Measurements from ENCODE around the gene MYO10.

Gene MYO10

GRCh38 chr5:16806711-16807546, 129.2 kb downstream of the MYO10 start:
- in situ Hi-C loops (cut with MboI; ENCODE audit: low pct_unique_long_range_greater_than_20kb, low sequenced_read_pairs) = no loop called here
- peak; percentile 4 for DNase-seq

DNA sequence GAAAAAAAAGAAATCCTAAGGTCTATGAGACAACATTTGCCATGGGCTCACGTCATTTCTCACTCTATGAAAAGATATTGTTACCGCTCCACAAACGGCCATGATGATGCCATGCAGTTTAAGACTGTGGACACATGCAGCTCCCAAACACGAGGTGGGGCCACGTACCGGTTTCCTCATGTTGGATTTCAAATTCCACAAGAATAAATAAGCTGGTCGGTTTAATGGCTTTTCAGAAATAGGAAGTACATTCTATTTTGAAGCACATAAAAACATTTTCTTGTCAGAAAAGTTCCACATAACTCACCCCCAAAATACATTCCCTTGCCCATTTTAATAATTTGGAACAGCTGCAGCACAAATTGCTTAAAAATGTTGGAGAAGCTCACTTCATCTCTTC, 130.6 kb downstream of the MYO10 start:
- in situ Hi-C loops (cut with MboI; ENCODE audit: low pct_unique_long_range_greater_than_20kb, low sequenced_read_pairs) = no loop called here

DNA sequence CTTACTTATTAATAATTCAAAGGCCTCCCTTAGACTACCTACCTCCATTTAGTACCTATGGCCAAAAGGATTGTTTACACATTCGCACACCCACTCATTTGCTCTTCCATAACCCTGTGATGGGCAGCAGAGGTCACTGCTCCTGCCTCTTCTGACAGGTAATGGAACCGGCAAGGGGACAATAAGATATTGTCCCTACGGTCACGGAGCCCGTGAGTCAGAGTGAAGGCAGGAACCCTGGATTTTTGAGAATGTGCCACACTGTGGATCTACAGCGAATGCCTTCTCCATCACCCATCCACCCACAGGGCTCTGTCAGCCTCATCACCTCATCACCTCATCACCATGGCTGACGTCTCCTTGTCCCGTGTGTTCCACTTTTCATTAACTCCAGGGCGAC, 132.3 kb downstream of the MYO10 start:
- DNase-seq = no peak
- in situ Hi-C loops (cut with MboI; ENCODE audit: low pct_unique_long_range_greater_than_20kb, low sequenced_read_pairs) = no loop called here

More for the DNA sequence above, 130.6 kb downstream of the MYO10 start:
- no peak for DNase-seq

GRCh38 chr5:16800477-16800876, 135.6 kb downstream of the MYO10 start:
- in situ Hi-C loops (cut with MboI; ENCODE audit: low pct_unique_long_range_greater_than_20kb, low sequenced_read_pairs) = no loop called here
- no peak for DNase-seq

GRCh38 chr5:16799796-16800195, 136.3 kb downstream of the MYO10 start:
- in situ Hi-C loops (cut with MboI; ENCODE audit: low pct_unique_long_range_greater_than_20kb, low sequenced_read_pairs) = loop anchor here (25.0 kb wide), 1 partner anchor 388 kb away; no protein-coding TSS in a partner anchor
- DNase-seq = no peak

- DNase-seq = no peak
- in situ Hi-C loops (cut with MboI; ENCODE audit: low pct_unique_long_range_greater_than_20kb, low sequenced_read_pairs) = loop anchor here (25.0 kb wide), 1 partner anchor 389 kb away; no protein-coding TSS in a partner anchor
These were observed 138.1 kb downstream of the MYO10 start for GRCh38 chr5:16797951-16798350.

GRCh38 chr5:16794269-16794913, 141.7 kb downstream of the MYO10 start:
- in situ Hi-C loops (cut with MboI; ENCODE audit: low pct_unique_long_range_greater_than_20kb, low sequenced_read_pairs) = loop anchor here (25.0 kb wide), 1 partner anchor 393 kb away; no protein-coding TSS in a partner anchor
- DNase-seq = no peak

GRCh38 chr5:16792598-16793275, 143.4 kb downstream of the MYO10 start:
- in situ Hi-C loops (cut with MboI; ENCODE audit: low pct_unique_long_range_greater_than_20kb, low sequenced_read_pairs) = loop anchor here (25.0 kb wide), 1 partner anchor 395 kb away; no protein-coding TSS in a partner anchor
- DNase-seq = no peak

- in situ Hi-C loops (cut with MboI; ENCODE audit: low pct_unique_long_range_greater_than_20kb, low sequenced_read_pairs) = loop anchor here (25.0 kb wide), 1 partner anchor 395 kb away; no protein-coding TSS in a partner anchor
- no peak for DNase-seq
These were observed 144.0 kb downstream of the MYO10 start for GRCh38 chr5:16791904-16792597.

GRCh38 chr5:16791036-16791705, 144.9 kb downstream of the MYO10 start:
- peak; percentile 64 for DNase-seq
- in situ Hi-C loops (cut with MboI; ENCODE audit: low pct_unique_long_range_greater_than_20kb, low sequenced_read_pairs) = loop anchor here (25.0 kb wide), 1 partner anchor 396 kb away; no protein-coding TSS in a partner anchor

DNA sequence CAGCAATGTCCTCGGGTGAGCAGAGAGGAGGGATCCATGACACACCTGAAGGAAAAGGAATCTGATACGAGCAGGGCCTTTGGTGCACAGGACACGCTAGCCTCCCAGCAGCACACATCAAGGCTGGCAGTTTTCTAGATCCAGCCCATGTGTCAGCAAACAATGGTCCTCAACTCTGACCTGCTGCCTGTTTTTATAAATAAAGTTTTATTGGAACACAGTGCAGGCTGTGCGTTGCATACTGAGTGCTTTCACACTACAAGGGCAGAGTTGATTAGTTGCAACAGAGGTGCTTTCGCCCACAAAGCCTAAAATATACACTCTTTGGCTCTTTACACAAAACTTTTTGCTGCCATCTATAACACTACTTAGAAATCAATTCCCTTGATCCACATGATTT, 147.1 kb downstream of the MYO10 start:
- in situ Hi-C loops (cut with MboI; ENCODE audit: low pct_unique_long_range_greater_than_20kb, low sequenced_read_pairs) = loop anchor here (25.0 kb wide), 1 partner anchor 398 kb away; no protein-coding TSS in a partner anchor
- DNase-seq = no peak

DNA sequence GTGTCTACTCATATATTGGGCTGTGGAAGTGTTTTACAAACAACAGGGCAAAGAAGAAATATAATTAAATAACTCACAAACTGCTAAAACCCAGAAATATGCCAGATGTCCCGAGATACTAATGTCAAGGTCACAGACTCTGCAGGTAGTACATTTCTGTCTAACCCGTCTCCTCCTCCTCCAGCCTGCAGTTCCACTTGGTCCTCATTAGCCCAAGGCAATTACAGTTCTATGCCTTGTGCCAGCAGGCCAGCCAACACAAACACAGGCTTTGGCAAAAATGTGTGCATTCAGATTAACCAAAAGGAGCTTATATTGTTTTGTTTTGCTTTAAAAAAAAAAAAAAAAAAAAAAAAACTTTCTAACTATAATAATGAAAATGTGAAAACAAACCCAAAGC, 148.8 kb downstream of the MYO10 start:
- no peak for DNase-seq
- in situ Hi-C loops (cut with MboI; ENCODE audit: low pct_unique_long_range_greater_than_20kb, low sequenced_read_pairs) = loop anchor here (25.0 kb wide), 1 partner anchor 400 kb away; no protein-coding TSS in a partner anchor

DNA sequence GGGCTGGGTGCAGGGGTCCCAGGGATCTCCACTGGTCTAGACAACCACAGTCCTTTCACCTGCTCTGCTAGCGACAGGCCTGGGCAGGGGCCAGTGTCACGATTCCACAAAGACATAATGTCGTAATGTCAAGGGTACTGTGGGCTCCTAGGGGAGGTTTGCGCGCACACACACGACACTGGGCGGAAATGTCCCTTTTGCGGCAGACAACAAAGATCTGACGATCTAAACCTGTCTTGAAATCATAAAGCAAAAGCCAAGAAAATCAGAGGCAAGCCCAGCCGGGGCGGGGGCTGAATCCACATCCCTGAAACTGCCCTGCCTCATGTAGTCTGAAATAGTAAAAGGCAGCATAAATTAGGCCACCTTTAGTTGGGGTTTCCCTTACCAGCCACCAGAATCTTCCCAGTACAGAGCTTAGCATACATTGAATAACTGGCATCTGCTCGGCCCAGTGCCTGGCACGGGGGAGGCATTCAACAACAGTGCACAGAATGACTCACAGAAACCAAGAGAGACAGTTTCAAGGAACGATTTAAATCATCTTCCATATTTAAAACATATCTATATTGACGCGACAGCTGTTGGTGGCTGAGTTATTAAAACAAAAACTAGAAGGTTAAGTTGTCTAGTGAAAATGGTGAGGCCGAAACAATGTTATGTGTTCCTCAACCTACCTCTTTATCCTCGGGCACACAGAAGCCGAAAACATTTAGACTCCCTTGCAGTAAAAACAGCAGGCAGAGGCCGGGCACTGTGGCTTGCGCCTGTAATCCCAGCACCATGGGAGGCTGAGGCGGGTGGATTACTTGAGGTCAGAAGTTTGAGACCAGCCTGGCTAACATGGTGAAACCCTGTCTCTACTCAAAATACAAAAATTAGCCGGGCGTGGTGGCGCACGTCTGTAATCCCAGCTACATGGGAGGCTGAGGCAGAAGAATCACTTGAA, 151.0 kb downstream of the MYO10 start:
- in situ Hi-C loops (cut with MboI; ENCODE audit: low pct_unique_long_range_greater_than_20kb, low sequenced_read_pairs) = loop anchor here (25.0 kb wide), 1 partner anchor 402 kb away; no protein-coding TSS in a partner anchor
- DNase-seq = no peak

DNA sequence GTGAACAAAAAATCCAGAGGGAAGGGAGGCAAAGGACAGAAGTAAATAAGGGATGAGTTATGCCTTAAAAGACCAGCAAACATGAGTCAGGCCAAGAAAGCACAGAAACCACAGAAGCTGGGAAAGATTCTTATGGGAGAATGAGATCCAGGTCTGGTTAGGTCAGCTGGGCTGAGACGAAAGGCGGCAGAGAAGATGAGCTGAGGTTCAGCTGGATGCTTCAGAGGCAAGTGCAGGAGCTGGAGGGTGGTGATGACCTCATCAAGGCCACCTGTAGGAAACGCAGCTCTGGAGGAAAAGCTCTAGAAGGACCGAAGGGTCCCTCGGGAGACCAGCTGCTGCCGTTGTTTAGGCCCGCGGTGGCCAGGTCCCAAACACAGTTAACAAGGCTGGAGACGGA, 152.0 kb downstream of the MYO10 start:
- in situ Hi-C loops (cut with MboI; ENCODE audit: low pct_unique_long_range_greater_than_20kb, low sequenced_read_pairs) = loop anchor here (25.0 kb wide), 1 partner anchor 403 kb away; no protein-coding TSS in a partner anchor
- no peak for DNase-seq

GRCh38 chr5:16781828-16782626, 154.1 kb downstream of the MYO10 start:
- in situ Hi-C loops (cut with MboI; ENCODE audit: low pct_unique_long_range_greater_than_20kb, low sequenced_read_pairs) = loop anchor here (25.0 kb wide), 1 partner anchor 405 kb away; no protein-coding TSS in a partner anchor
- no peak for DNase-seq

- in situ Hi-C loops (cut with MboI; ENCODE audit: low pct_unique_long_range_greater_than_20kb, low sequenced_read_pairs) = loop anchor here (25.0 kb wide), 1 partner anchor 407 kb away; no protein-coding TSS in a partner anchor
- no peak for DNase-seq
These were observed 155.8 kb downstream of the MYO10 start for GRCh38 chr5:16780325-16780724.
